ENCODE measurements around the gene ITGB3BP. TPM values are rescaled to one million over a fixed set of nuclear protein-coding genes. Genes with fewer than 3 reads are reported as not detected.

Gene ITGB3BP
- total and polyA plus RNA-seq, 4 donors: 7.2 to 23.8 (median 20.6) TPM

DNA sequence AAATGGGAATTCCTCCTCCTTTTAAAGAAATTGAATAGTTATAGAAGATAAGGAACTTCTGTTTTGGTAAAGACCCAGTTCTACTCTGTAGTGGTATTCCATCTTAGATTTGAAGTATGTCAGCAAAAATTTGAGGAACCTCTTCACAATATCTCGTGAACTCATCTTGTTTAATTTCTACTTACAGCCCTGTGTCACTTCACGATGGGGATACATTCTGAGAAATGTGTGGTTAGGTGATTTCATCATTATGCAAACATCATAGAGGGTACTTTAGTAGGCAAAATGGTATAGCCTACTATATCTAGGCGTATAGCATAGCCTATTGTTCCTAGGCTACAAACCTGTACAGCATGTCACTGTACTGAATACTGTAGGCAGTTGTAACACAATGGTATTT, 119.6 kb downstream of the ITGB3BP start:
- WGBS, 2 donors: 62 to 75% methylated on average over 3 of the region's 3 CpGs
- no peak for ATAC-seq (ENCODE audit: low FRiP score)

DNA sequence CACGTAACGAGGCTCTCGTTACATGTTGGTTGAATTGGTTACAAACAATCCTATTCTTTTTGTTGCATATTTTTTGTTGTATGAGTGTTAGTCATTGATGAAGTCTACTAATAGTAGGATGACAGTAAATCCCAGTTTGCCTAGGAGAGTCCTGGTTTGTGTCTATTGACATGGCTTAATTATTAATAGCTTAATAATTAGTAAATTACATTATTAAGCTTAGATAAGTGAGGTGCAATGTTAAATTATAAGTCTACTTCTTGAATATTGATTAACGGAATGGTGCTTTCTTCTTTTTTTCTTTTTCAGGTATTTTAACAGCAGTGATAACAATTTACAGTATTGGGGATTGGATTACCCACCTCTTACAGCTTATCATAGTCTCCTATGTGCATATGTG, 121.1 kb downstream of the ITGB3BP start:
- Histone ChIP-seq H3K27me3 (ENCODE audit: control insufficient read depth in 1 of 2, insufficient read depth in 2 of 2, low read length in 1 of 2) (no peaks in the 10 kb centered on the region), H3K9me3 (ENCODE audit: control insufficient read depth, low read length) (no peaks in the 10 kb centered on the region), H3K4me3 (ENCODE audit: low read length in 2 of 2) (no peak overlapping the region), H3K36me3 (ENCODE audit: control insufficient read depth in 1 of 2, insufficient read depth in 2 of 2, low read length in 1 of 2) (no peaks in the 10 kb centered on the region), H3K4me1 (ENCODE audit: control insufficient read depth in 1 of 2, insufficient read depth in 2 of 2, low read length in 2 of 2) (no peaks in the 10 kb centered on the region), H3K27ac (ENCODE audit: low read depth in 1 of 2, low read length in 2 of 2) (no peak overlapping the region)
- no peak for ATAC-seq (ENCODE audit: low FRiP score)
- intact Hi-C loops (cut with DNase I): no loop called here
- no peak for DNase-seq
- 73 to 99% methylated on average over 4 of the region's 4 CpGs for WGBS, 2 donors

More for the DNA sequence above, 119.6 kb downstream of the ITGB3BP start:
- H3K27me3 ChIP-seq (ENCODE audit: control insufficient read depth in 1 of 2, insufficient read depth in 2 of 2, low read length in 1 of 2): no peaks in the 10 kb centered on the region
- no peak overlapping the region for H3K27ac ChIP-seq (ENCODE audit: low read depth in 1 of 2, low read length in 2 of 2)
- no peaks in the 10 kb centered on the region for H3K4me1 ChIP-seq (ENCODE audit: control insufficient read depth in 1 of 2, insufficient read depth in 2 of 2, low read length in 2 of 2)
- no peaks in the 10 kb centered on the region for H3K36me3 ChIP-seq (ENCODE audit: control insufficient read depth in 1 of 2, insufficient read depth in 2 of 2, low read length in 1 of 2)
- H3K4me3 ChIP-seq (ENCODE audit: low read length in 2 of 2): no peak overlapping the region
- intact Hi-C loops (cut with DNase I): no loop called here
- no peaks in the 10 kb centered on the region for H3K9me3 ChIP-seq (ENCODE audit: control insufficient read depth, low read length)
- no peak for DNase-seq

Other genes starting within 250 kb of the ITGB3BP start
- 1 to 10 TPM in 1 of 2 donors, under 1 TPM in 1; 0.52 to 1.7 TPM for gene FOXD3, start 200.7 kb downstream of the ITGB3BP start, total RNA-seq
- gene FOXD3, start 200.7 kb downstream of the ITGB3BP start, polyA plus RNA-seq: not detected
- 10 to 100 TPM in 1 of 2 donors, 1 to 10 TPM in 1; 7.9 to 11.0 TPM for gene ALG6, start 155.6 kb downstream of the ITGB3BP start, total RNA-seq
- gene ALG6, start 155.6 kb downstream of the ITGB3BP start, polyA plus RNA-seq: 1 to 10 TPM; 2.4 to 8.9 TPM
- gene EFCAB7, start 300 bp upstream of the ITGB3BP start, total RNA-seq: 1 to 10 TPM; 3.0 to 9.4 TPM
- 1 to 10 TPM; 2.1 to 7.3 TPM for gene EFCAB7, start 300 bp upstream of the ITGB3BP start, polyA plus RNA-seq
- 10 to 100 TPM; 60.1 to 63.5 TPM for gene PGM1, start 70.2 kb upstream of the ITGB3BP start, total RNA-seq
- gene PGM1, start 70.2 kb upstream of the ITGB3BP start, polyA plus RNA-seq: 10 to 100 TPM; 20.2 to 57.0 TPM

Measured in aorta (tissue), 5 donors.